Stimulated activated CD4-positive, alpha-beta T cell treated with anti-CD3 and anti-CD28 coated beads, Interleukin-4, amount 100 ng/mL, for 24 hours (primary cell): ENCODE data around the gene MCM9.
"Not testable (repeated sequence)": the region's sequence is repeated elsewhere in the genome, so short reads cannot be mapped to it uniquely, and the experiment has no call there.

Source experiments
- DNase-seq: peaks from one replicate; pipeline ENCODE4 v3.0.0-alpha.2; 2020

MCM9 gene

DNA sequence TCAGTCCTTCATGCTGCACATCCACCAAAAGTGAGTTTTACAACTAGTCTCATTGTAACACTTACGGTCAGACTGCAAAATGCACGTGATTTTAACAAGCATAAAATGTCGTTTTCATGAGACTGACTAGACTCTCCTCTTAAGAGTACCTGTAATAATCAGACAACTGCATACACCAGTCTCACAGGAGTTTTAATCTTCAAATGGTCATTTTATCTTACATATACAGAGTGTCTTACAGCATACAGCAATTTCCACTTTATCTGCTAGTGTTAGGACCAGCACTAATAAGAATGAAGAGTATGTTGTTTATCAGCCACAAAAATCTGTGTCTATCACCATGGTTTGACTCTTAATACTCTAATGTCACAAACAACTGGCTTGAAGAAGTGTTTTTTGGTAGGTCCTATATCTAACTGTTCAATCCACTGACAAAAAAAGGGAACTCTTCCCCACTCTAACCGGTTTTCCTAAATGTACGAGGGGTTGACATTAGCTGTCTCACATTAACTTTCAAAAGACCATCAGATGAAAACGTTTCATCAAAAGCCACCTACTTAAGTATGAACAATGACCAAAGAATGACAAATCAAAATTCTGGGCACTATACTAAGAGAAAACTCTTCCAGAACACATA is 42.5 kb downstream of the MCM9 start:
- DNase-seq, result no peak

DNA sequence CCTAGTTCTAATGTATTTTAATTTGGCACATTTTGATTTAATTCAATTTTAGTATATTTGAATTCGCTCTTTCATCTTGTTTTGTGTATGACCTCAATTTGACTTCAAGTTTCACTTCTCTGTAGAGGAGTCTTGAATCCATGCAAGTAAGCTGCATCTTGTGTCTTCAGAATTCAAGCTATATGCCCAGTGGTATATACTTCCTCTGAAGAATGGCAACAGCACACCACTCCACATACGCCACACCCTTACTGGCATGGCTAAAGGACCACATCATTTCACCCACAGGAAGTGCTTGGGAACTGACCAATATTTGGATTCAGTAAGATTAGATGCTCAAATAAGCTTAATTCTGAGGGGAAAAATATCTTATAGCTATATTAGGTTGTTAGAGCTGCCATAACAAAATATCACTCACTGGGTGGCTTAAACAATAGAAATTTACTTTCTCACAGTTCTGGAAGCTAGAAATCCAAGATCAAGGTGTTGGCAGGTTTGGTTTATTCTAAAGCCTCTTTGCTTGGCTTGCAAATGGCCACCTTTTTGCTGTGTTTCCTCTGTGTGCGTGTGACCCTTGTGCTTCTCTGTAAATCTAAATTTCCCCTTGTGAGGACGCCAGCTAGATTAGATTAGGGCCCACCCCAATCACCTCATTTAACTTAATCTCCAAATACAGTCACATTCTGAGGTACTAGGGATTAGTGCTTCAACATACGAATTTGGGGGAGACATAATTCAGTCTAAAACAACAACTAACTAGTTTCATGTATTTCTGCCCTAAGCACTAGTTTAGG is 43.8 kb downstream of the MCM9 start:
- no peak for DNase-seq

DNA sequence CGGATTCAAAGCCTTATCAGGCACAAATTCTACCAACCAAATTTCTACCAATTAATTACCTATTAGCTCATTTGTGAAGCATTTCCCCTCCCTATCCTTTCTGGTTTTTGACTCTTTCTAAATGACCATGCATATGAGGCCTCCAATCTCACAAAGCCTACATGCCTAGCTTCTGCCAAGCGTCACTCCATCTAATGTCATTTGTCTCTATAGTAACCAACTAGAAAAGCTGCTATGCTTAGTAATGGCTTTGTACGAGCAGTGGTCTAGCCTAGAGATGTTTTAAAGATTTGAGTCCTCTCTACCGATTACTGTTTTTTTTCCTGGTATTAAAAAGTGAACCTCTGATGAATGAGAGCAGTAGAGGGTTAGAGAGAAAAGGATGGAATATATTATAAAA is 45.8 kb downstream of the MCM9 start:
- DNase-seq, result no peak

DNA sequence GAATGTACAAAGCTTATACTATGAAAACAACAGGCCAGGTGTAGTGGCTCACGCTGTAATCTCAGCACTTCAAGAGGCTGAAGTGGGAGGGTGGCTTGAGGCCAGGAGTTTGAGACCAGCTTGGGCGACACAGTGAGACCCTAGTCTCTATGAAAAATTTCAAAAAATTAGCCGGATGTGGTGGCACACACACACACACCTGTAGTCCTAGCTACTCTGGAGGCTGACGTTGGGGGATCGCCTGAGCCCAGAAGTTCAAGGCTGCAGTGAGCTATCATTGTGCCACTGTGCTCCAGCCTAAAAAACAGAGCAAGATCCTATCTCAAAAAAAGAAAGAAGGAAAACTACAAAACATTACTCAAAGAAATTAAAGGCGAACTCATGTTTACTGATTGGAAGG is 48.3 kb downstream of the MCM9 start:
- no peak for DNase-seq

DNA sequence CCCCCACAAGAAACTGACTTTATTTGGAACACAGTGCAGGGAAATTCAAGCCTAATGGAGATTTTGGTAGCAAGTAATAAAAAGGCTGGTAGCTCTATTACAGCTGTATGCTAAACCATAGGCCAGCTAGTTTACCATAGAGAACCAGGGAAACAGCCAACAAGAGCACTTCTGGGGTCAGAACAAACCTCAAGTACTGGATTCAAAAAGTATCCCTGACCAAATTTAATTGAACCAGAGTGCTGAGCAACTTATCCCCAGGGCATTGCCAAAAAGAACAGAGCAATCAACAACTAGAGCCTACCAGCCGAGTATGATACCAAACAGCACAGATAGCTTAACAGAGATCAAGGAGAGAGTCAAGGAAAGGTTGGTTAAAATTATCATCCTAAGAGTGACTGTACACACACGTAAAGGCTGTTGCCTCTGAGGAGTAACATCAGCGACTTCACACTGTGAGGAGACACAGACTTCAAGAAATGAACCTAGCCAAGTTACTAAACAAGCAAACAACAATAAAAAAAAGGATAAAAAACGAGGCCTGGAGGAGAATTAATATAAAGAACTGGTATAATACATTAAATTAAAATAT is 52.5 kb downstream of the MCM9 start:
- no peak for DNase-seq

DNA sequence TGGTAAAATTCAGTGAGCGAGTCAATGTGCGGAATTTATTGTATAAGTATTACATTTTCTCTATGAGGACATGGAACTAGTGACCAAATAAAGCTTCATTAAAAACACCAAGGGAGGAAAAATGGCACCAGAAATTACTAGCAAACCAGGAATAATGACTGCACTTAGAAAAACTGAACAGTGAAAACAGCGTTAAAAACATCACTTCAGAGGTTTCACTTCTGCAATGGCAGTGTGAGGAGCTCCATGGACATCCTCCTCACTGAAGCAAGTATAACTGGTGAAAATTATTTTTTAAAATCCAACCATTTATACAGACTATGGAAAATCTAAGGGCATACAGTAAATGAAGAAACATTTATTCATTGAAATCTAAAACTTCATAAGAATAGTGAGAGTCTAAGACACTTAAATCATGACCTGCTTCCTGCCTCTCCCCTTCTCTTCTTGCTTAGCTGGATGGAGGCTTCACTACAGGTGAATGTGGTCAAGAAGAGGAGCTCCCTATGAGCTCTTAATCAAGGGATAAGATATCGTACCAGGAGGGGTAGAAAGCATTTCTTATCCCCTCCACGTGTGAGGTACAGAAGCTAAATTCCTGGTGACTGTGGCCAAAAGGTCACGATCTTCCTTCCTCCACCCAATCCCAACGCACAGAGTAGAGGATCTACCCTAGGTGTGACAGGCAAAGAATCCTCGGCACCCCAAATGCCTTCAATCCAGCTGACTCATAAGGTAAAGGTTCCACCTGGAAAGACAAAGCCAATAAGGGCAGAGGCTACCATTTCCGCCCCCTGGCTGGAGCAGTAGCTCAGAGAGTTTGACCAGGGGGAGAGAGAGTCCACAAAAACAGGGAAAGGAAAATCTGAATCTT is 53.3 kb downstream of the MCM9 start:
- no peak for DNase-seq

DNA sequence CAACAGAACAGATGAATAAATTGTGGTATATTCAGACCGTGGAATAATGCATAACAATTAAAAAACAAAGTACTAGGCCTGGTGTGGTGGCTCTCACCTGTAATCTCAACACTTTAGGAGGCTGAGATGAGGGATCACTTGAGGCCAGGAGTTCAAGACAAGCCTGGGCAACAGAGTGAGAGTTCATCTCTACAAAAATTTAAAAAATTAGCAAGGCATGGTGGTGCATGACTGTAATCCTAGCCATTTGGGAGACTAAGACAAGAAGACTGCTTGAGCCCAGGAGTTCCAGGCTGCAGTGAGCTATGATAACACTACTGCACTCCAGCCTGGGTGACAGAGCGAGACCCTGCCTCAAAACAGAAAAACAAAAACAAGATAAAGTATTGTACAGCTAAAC is 57.2 kb downstream of the MCM9 start:
- DNase-seq, result no peak

DNA sequence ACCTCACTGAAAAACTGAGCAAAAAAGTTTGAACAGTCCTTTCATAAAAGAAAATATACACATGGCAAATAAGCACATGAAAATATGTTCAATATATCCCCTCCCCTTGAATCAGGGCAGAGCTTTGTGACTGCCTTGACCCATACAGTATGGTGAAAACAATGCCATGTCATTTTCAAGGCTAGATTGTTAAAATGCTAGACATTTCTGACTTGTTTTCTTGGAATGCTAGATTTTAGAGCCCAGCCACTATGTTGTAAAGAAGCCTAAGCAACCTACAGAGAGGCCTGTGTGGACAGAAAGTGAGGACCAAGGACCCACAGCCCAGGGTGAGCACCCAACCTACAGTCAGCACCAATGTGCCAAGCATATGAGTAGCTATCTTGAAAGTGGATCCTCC is 58.1 kb downstream of the MCM9 start:
- no peak for DNase-seq

DNA sequence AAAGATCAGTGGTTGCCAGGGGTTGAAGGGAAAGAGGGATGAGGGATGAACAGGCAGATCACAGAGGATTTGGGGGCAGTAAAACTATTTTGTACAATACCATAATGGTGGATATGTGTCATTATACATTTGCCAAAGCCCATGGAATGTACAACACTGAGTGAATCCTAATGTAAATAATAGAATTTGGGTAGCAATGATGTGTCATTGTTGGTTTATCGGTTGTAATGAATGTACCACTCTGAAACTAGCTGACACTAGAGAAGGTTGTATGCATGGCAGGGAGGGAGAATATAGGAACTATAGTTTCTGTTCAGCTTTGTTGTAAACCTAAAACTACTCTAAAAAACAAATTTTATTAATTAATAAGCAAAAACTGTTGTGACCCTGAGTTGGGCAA is 58.8 kb downstream of the MCM9 start:
- no peak for DNase-seq

DNA sequence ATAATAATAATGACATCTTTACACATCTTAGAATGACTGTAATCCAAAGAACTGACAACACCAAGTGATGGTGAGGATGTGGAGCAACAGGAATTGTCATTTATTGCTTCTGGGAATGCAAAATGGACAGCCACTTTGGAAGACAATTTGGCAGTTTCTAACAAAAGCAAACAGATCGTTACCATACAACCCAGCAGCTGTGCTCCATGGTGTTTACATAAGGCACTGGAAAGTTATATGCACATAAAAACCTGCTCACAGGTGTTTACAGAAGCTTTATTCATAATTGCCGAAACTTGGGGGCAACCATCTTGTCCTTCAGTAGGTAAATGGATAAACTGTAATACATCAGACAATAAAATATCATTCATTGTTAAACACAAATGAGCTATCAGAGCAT is 59.3 kb downstream of the MCM9 start:
- DNase-seq, result no peak

DNA sequence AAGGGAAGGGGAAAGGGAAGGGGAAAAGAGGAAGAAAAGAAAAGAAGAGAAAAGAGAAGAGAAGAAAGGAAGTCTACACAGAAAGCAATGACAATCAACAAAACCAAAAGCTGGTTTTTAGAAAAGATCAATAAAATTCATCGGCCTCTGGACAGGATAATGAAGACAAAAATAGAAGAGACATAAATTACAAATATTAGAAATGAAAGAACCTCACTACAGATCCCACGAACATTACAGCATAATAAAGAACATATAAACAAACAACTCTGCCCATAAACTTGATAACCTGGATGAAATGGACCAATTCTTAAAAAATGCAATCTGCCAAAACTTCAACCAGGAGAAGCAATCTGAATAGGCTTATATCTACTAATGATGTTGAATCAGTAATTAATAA is 61.7 kb downstream of the MCM9 start:
- DNase-seq, result no peak

DNA sequence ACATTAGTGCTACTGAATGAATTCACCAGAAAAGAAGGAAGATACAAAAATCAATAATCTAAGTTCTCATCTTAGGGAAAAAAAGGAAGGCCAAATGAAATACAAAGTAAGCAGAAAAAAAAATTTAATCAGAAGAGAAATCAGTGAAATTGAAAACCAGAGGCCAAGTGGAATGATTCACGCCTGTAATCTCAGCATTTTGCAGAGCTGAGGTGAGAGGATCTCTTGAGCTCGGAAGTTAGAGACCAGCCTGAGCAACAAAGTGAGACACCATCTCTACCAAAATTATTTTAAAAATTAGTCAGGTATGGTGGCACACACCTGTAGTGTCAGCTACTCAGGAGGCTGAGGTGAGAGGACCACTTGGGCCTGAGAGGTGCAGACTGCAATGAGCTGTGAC is 62.2 kb downstream of the MCM9 start:
- DNase-seq, result no peak

DNA sequence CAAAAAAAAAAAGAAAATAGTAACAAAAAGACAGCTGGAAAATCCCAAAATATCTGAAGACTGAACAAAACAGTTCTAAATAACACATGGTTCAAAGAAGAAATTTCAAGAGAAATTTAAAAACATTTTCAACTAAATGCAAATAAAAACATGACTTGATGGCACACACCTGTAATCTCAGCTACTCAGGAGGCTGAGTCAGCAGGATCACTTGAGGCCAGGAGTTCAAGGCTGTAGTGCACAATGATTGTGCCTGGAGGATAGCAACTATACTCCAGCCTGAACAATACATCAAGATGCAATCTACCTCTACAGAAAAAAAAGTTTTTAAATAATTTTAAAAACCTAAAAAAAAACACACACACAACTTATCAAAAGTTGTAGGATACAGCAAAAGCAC is 62.6 kb downstream of the MCM9 start:
- DNase-seq, result no peak

DNA sequence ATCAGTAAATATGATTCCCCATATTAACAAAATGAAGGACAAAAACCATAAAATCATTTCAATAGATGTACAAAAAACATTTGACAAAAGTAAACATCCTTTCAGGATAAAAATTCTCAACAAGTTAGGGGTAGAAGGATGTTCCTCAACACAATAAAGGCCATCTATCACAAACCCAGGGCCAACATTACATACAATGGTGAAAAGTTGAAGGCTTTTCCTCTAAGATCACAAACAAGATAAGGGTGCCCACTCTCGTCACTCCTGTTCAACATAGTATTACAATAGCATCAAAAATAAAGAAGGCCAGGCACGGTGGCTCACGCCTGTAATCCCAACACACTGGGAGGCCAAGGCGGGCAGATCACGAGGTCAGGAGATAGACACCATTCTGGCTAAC is 63.6 kb downstream of the MCM9 start:
- no peak for DNase-seq

DNA sequence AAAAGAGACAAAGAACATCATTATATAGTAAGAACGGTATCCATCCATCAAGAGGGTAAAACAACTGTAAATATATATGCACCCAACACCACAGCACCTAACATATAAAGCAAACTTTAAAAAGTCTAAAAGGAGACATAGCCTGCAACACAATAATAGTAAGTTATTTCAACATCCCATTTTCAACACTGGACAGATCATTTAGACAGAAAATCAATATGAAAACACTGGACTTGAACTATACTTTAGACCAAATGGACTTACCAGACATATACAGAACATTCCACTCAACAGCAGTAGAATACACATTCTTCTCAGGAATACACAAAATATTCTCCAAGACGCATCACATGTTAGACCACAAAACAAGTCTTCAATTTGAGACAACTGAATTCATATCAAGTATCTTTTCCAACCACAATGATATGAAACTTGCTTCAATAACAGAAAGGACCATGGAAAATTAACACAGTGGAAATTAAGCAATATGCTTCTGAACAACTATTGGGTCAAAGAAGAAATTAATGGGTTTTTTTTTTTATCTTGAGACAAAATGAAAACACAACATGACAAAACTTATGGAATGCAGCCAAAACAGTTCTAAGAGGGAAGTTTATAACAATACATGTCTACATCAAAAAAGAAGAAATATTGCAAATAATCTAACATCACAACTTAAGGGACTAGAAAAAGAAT is 64.9 kb downstream of the MCM9 start:
- no peak for DNase-seq

DNA sequence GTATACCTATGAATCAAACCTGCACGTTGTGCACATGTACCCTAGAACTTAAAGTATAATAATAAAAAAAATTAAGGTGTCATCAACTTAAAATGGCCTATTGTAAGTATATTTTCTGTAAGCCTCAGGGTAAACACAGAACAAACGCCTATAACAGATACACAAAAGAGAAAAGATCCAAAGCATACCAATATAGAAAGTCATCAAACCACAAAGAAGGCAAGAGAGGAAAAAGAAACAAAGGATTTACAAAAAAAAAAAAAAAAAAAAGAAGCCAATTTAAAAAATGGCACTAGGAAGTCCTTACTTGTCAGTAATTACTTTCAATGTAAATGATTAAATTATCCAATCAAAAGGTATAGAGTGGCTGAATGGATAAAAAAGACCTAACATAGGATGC is 65.6 kb downstream of the MCM9 start:
- no peak for DNase-seq

DNA sequence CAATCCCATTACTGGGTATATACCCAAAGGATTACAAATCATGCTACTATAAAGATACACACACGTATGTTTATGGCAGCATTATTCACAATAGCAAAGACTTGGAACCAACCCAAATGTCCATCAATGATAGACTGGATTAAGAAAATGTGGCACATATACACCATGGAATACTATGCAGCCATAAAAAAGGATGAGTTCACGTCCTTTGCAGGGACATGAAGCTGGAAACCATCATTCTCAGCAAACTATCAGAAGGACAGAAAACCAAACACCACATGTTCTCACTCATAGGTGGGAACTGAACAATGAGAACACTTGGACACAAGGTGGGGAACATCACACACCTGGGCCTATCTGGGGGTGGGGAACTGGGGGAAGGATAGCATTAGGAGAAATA is 66.1 kb downstream of the MCM9 start:
- not testable (repeated sequence) for DNase-seq

DNA sequence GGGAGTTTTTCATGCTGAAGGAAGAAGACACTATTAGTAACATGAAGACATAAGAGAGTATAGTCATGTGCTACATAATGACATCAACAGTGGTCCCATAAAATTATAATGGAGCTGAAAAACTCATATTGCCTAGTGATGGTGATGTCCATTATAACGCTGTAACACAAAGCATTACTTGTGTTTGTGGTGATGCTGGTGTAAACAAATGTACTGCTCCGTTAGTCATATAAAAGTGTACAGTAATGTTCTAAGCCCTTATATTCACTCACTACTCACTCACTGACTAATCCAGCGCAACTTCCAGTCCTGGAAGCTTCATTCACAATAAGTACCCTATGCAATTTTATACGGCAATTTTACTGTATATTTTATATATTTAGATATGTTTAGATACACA is 67.8 kb downstream of the MCM9 start:
- no peak for DNase-seq

DNA sequence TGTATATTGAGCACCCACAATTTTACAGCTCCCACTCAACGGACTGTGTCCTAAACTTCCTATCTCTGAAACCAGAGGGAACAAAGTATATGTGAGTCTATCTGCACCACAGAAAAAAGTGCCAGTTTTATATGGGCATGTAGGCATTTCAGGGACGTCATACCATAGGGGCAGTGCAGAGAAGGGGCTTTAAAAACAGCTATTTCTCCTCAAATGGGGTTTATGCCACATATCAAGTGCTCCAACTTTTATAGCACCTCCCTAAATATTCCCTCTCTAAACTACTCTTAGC is 69.9 kb downstream of the MCM9 start:
- no peak for DNase-seq

DNA sequence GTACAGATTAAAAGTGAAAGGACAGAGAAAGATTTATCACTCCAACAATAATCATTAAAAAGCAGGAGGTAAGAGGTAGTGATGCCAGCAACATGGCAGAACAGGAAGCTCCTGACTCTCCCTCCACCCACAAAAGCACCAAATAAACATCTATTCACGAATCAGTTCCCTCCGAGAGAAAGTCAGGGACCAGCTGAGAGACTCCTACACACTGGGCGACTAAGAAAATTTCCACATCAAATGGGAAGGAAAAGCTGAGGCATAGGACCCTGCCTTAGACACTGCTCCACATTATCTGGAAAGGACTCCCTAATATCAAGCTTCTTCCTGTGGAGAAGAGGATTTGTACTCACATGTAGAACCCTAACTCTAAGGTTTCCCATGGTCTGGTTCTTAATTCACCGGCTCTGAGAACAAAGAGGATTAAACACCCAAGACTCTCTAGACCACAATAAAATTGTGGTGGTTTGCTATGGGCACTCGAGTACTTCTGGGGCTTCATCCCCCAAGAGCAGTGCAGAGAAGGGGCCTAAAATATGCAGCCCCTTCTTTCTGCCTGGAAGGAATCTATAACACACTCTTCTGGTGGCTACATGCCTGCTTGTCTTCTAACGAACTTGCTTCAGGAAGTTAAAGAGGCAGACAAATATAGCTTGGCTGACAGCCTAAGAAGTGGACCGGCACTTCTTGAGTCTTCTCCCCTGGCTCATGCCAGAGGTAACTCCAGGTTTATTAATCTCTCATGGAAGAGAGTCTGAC is 70.4 kb downstream of the MCM9 start:
- DNase-seq, result no peak

DNA sequence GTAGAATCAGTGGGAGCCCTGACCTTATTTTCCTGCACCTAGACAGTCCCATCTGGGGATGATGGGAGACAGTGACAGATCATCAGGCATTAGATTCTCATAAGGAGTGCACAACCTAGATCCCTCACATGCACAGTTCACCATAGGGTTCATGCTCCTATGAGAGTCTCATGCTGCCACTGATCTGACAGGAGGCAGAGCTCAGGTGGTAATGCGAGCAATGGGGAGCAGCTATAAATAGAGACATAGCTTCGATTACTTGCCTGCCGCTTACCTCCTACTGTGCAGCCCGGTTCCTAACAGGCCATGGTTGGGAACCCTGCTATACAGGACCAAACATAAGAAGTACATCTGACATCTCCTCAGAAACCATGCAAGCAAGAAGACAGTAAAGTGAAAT is 72.5 kb downstream of the MCM9 start:
- DNase-seq, result no peak

DNA sequence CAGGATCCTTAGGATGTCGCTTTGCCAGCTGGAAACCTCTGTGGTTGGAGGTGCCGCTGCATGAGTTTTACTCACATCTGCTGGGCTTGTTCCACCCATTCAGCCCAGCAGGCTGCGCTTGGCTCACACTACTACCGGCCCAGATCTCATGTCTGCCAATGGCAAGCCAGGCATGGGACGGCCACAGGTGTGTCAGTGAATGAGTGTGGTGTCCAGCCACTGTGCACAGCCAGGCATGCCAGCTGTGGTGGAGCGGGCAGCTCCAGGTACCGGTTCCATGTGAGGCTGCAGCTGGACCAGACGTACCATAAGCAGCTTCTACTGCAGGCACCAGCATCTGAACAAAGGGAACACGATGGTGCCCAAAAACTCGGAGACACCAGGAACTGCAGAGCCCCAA is 74.1 kb downstream of the MCM9 start:
- DNase-seq, result no peak
